BJ (cell line): ENCODE measurements around the gene TUBE1. TPM values are rescaled to one million over a fixed set of nuclear protein-coding genes. Genes with fewer than 3 reads are reported as not detected.

ENCODE experiments used
- CTCF ChIA-PET: fragments of 350-600 bp; formaldehyde crosslinking; extraction: SDS; loops from one replicate; lab custom pipeline; 2021; ENCODE audit warnings: antibody characterized with exemption, inconsistent platforms; lab: Yijun Ruan, JAX
- POLR2A ChIA-PET: fragments of 300-600 bp; sonication (Branson Sonifier 250); formaldehyde crosslinking; extraction: SDS; loops from one replicate; lab custom pipeline; 2021; ENCODE audit warnings: antibody characterized with exemption; lab: Charles Lee
- DNase-seq: peaks from one replicate; pipeline ENCODE4 v3.0.0-alpha.2; 2011; ENCODE audit warnings: low read depth
- H3K27me3 ChIP-seq: 2 replicates; pipeline ENCODE4 v1.6.0; 2011; ENCODE audit warnings: low read length; ENCODE audit not compliant: control insufficient read depth, insufficient read depth
- H3K36me3 ChIP-seq: 2 replicates; pipeline ENCODE4 v1.5.1; 2011; ENCODE audit warnings: low read length; ENCODE audit not compliant: control insufficient read depth, insufficient read depth
- H3K4me3 ChIP-seq: 2 replicates; pipeline ENCODE4 v1.5.1; 2011; ENCODE audit warnings: low read depth, mild to moderate bottlenecking, control low read depth, low read length
- CTCF ChIP-seq: IDR thresholded peaks from 2 replicates; pipeline ENCODE4 v1.5.1; 2011; ENCODE audit warnings: low read depth, mild to moderate bottlenecking, control low read depth, inconsistent platforms, low read length, moderate library complexity; ENCODE audit not compliant: insufficient read depth
- polyA plus RNA-seq: library from polyadenylated mRNA; depleted of rRNA; stranded (reverse); fragments of >200 nt; gene quantifications from 2 replicates; pipeline ENCODE4 v1.2.3, GENCODE V29; 2011

The TUBE1 gene
- polyA plus RNA-seq, 1 experiment = 16.6 TPM

GRCh38 chr6:112041535-112041934, 45.7 kb downstream of the TUBE1 start:
- Histone ChIP-seq H3K4me3 (no peak overlapping the region), H3K27me3 (no peaks in the 10 kb centered on the region), H3K36me3 (no peaks in the 10 kb centered on the region)
- POLR2A ChIA-PET = no interaction called here
- CTCF ChIA-PET = interaction anchor here (1.0 to 6.3 kb wide), 7 partner anchors 9 to 332 kb away, joined by 5 to 82 read pairs (median 41); no protein-coding TSS in a partner anchor
- DNase-seq = no peak
- TF ChIP-seq CTCF = no peak

- no peak for DNase-seq
Observed at GRCh38 chr6:112040956-112041355, 46.3 kb downstream of the TUBE1 start.

GRCh38 chr6:112039431-112039770, 47.9 kb downstream of the TUBE1 start:
- DNase-seq = no peak
- no peaks in the 10 kb centered on the region for H3K36me3 ChIP-seq
- no peak for TF ChIP-seq CTCF
- H3K27me3 ChIP-seq = no peaks in the 10 kb centered on the region
- ChIA-PET POLR2A (no interaction called here), CTCF (interaction anchor here (0.8 to 6.3 kb wide), 5 partner anchors 10 to 330 kb away, joined by 3 to 41 read pairs (median 6); no protein-coding TSS in a partner anchor)
- no peak overlapping the region for H3K4me3 ChIP-seq

More at GRCh38 chr6:112040956-112041355, 46.3 kb downstream of the TUBE1 start:
- Histone ChIP-seq H3K36me3 (no peaks in the 10 kb centered on the region), H3K27me3 (no peaks in the 10 kb centered on the region), H3K4me3 (no peak overlapping the region)
- ChIA-PET CTCF (interaction anchor here (1.0 to 6.3 kb wide), 7 partner anchors 9 to 331 kb away, joined by 5 to 82 read pairs (median 41); no protein-coding TSS in a partner anchor), POLR2A (no interaction called here)
- no peak for TF ChIP-seq CTCF

GRCh38 chr6:112038756-112039430, 48.4 kb downstream of the TUBE1 start:
- no peaks in the 10 kb centered on the region for H3K27me3 ChIP-seq
- no peak for DNase-seq
- H3K36me3 ChIP-seq = no peaks in the 10 kb centered on the region
- H3K4me3 ChIP-seq = no peak overlapping the region
- no peak for TF ChIP-seq CTCF
- ChIA-PET CTCF (interaction anchor here (0.8 to 6.3 kb wide), 5 partner anchors 11 to 329 kb away, joined by 3 to 41 read pairs (median 6); no protein-coding TSS in a partner anchor), POLR2A (no interaction called here)

- ChIA-PET CTCF (interaction anchor here (1.0 to 2.4 kb wide), 3 partner anchors 24 to 329 kb away, joined by 3 to 13 read pairs (median 6); no protein-coding TSS in a partner anchor), POLR2A (interaction anchor here (0.6 kb wide), 1 partner anchor 281 kb away, joined by 3 read pairs; no protein-coding TSS in a partner anchor)
- DNase-seq = no peak
Observed at GRCh38 chr6:112038268-112038667, 49.0 kb downstream of the TUBE1 start.

More at GRCh38 chr6:112038268-112038667, 49.0 kb downstream of the TUBE1 start:
- H3K4me3 ChIP-seq = no peak overlapping the region
- H3K27me3 ChIP-seq = no peaks in the 10 kb centered on the region
- TF ChIP-seq CTCF = no peak
- H3K36me3 ChIP-seq = no peaks in the 10 kb centered on the region
